ENCODE data around the gene CEP85L. TPM values are rescaled to one million over a fixed set of nuclear protein-coding genes. Genes with fewer than 3 reads are reported as not detected.

Gene CEP85L
- total RNA-seq, 2 experiments from 2014 or later, result 48.9 to 53.1 TPM

- Mint-ChIP-seq H3K4me1 (peaks cover 24% of the 10 kb centered on the region), H3K27me3 (no peaks in the 10 kb centered on the region), H3K36me3 (peaks cover 58% of the 10 kb centered on the region), H3K9me3 (peaks cover 2% of the 10 kb centered on the region), H3K4me3 (no peak overlapping the region), H3K27ac (no peak overlapping the region)
- DNase-seq, result no peak
- POLR2A ChIA-PET, result interaction anchor here (0.7 kb wide), 1 partner anchor 10 kb away, joined by 3 read pairs; no protein-coding TSS in a partner anchor
- no peak for ATAC-seq (ENCODE audit: low read depth)
Measured at GRCh38 chr6:118674772-118675171, 23.4 kb upstream of the CEP85L start.

GRCh38 chr6:118672678-118673077 lies 21.3 kb upstream of the CEP85L start:
- Mint-ChIP-seq H3K4me1 (peaks cover 24% of the 10 kb centered on the region), H3K27ac (no peak overlapping the region), H3K36me3 (peaks cover 46% of the 10 kb centered on the region), H3K27me3 (no peaks in the 10 kb centered on the region), H3K4me3 (no peak overlapping the region), H3K9me3 (no peaks in the 10 kb centered on the region)
- POLR2A ChIA-PET, result interaction anchor here (1.2 kb wide), 1 partner anchor 53 kb away, joined by 3 read pairs; no protein-coding TSS in a partner anchor
- ATAC-seq (ENCODE audit: low read depth) (no peak), DNase-seq (no peak)

- no peak for DNase-seq
- H3K9me3 Mint-ChIP-seq, result no peaks in the 10 kb centered on the region
- no peak overlapping the region for H3K27ac Mint-ChIP-seq
- H3K4me1 Mint-ChIP-seq, result peaks cover 35% of the 10 kb centered on the region
- no peaks in the 10 kb centered on the region for H3K27me3 Mint-ChIP-seq
- ATAC-seq (ENCODE audit: low read depth), result no peak
- H3K4me3 Mint-ChIP-seq, result no peak overlapping the region
- POLR2A ChIA-PET, result interaction anchor here (1.6 kb wide), 1 partner anchor 14 kb away, joined by 4 read pairs; no protein-coding TSS in a partner anchor
- H3K36me3 Mint-ChIP-seq, result peaks cover 33% of the 10 kb centered on the region
Measured at GRCh38 chr6:118669561-118669960, 18.2 kb upstream of the CEP85L start.

GRCh38 chr6:118668761-118669385 lies 17.5 kb upstream of the CEP85L start:
- Mint-ChIP-seq H3K4me1 (peaks cover 40% of the 10 kb centered on the region), H3K27me3 (no peaks in the 10 kb centered on the region), H3K9me3 (no peaks in the 10 kb centered on the region), H3K4me3 (no peak overlapping the region), H3K27ac (no peak overlapping the region), H3K36me3 (peaks cover 31% of the 10 kb centered on the region)
- no peak for DNase-seq
- ATAC-seq (ENCODE audit: low read depth), result no peak
- POLR2A ChIA-PET, result interaction anchor here (1.4 to 1.6 kb wide), 2 partner anchors 12 to 15 kb away, joined by 4 to 5 read pairs; no protein-coding TSS in a partner anchor

GRCh38 chr6:118667988-118668387 lies 16.6 kb upstream of the CEP85L start:
- Mint-ChIP-seq H3K36me3 (peaks cover 24% of the 10 kb centered on the region), H3K27ac (no peak overlapping the region), H3K4me3 (no peak overlapping the region), H3K27me3 (no peaks in the 10 kb centered on the region), H3K4me1 (peaks cover 36% of the 10 kb centered on the region), H3K9me3 (no peaks in the 10 kb centered on the region)
- POLR2A ChIA-PET, result interaction anchor here (1.4 to 1.6 kb wide), 2 partner anchors 13 to 16 kb away, joined by 4 to 5 read pairs; no protein-coding TSS in a partner anchor
- no peak for ATAC-seq (ENCODE audit: low read depth)
- DNase-seq, result no peak

GRCh38 chr6:118665011-118665410 lies 13.6 kb upstream of the CEP85L start:
- Mint-ChIP-seq H3K27me3 (no peaks in the 10 kb centered on the region), H3K4me1 (peaks cover 35% of the 10 kb centered on the region), H3K4me3 (peak overlapping the region; percentile 87), H3K27ac (peak overlapping the region; percentile 90), H3K36me3 (peaks cover 36% of the 10 kb centered on the region), H3K9me3 (no peaks in the 10 kb centered on the region)
- peak; percentile 30 for ATAC-seq (ENCODE audit: low read depth)
- POLR2A ChIA-PET, result interaction anchor here (0.5 to 1.8 kb wide), 2 partner anchors 10 to 14 kb away, joined by 3 to 6 read pairs; partner anchors contain the start of gene CEP85L
- DNase-seq, result no peak

GRCh38 chr6:118663993-118664985 lies 12.9 kb upstream of the CEP85L start:
- H3K36me3 Mint-ChIP-seq, result peaks cover 36% of the 10 kb centered on the region
- ATAC-seq (ENCODE audit: low read depth) (peak; percentile 65), DNase-seq (no peak)
- peak overlapping the region; percentile 87 for H3K4me3 Mint-ChIP-seq
- H3K27me3 Mint-ChIP-seq, result no peaks in the 10 kb centered on the region
- H3K27ac Mint-ChIP-seq, result peak overlapping the region; percentile 90
- peaks cover 40% of the 10 kb centered on the region for H3K4me1 Mint-ChIP-seq
- no peaks in the 10 kb centered on the region for H3K9me3 Mint-ChIP-seq
- POLR2A ChIA-PET, result interaction anchor here (0.6 to 1.8 kb wide), 3 partner anchors 13 to 272 kb away, joined by 3 to 6 read pairs (median 5); partner anchors contain the start of gene CEP85L

- Mint-ChIP-seq H3K4me3 (no peak overlapping the region), H3K4me1 (peaks cover 39% of the 10 kb centered on the region), H3K27me3 (no peaks in the 10 kb centered on the region), H3K9me3 (no peaks in the 10 kb centered on the region), H3K36me3 (peaks cover 35% of the 10 kb centered on the region), H3K27ac (no peak overlapping the region)
- ATAC-seq (ENCODE audit: low read depth), result no peak
- no peak for DNase-seq
- POLR2A ChIA-PET, result no interaction called here
Measured at GRCh38 chr6:118661831-118662230, 10.4 kb upstream of the CEP85L start.

GRCh38 chr6:118660218-118660569 lies 8.8 kb upstream of the CEP85L start:
- peak overlapping the region; percentile 59 for H3K27ac Mint-ChIP-seq
- H3K4me1 Mint-ChIP-seq, result peaks cover 46% of the 10 kb centered on the region
- H3K9me3 Mint-ChIP-seq, result no peaks in the 10 kb centered on the region
- H3K4me3 Mint-ChIP-seq, result peak overlapping the region; percentile 24
- POLR2A ChIA-PET, result interaction anchor here (1.1 kb wide), 1 partner anchor 9 kb away, joined by 5 read pairs; the partner anchor contains the start of gene CEP85L
- H3K27me3 Mint-ChIP-seq, result no peaks in the 10 kb centered on the region
- DNase-seq, result no peak
- H3K36me3 Mint-ChIP-seq, result peaks cover 36% of the 10 kb centered on the region
- ATAC-seq (ENCODE audit: low read depth), result peak; percentile 35

- DNase-seq (no peak), ATAC-seq (ENCODE audit: low read depth) (no peak)
- Mint-ChIP-seq H3K4me1 (peaks cover 43% of the 10 kb centered on the region), H3K4me3 (peak overlapping the region; percentile 24), H3K27me3 (no peaks in the 10 kb centered on the region), H3K27ac (peak overlapping the region; percentile 59), H3K9me3 (no peaks in the 10 kb centered on the region), H3K36me3 (peaks cover 41% of the 10 kb centered on the region)
- POLR2A ChIA-PET, result interaction anchor here (0.7 to 1.1 kb wide), 2 partner anchors 9 to 29 kb away, joined by 3 to 5 read pairs; partner anchors contain the start of gene CEP85L
Measured at GRCh38 chr6:118659513-118660217, 8.3 kb upstream of the CEP85L start.

GRCh38 chr6:118656847-118657451 lies 5.6 kb upstream of the CEP85L start:
- DNase-seq, result no peak
- peak overlapping the region; percentile 66 for H3K4me3 Mint-ChIP-seq

GRCh38 chr6:118652051-118652615 lies 742 bp upstream of the CEP85L start:
- DNase-seq (no peak), ATAC-seq (ENCODE audit: low read depth) (no peak)
- Mint-ChIP-seq H3K4me3 (peak overlapping the region; percentile 87), H3K27me3 (no peaks in the 10 kb centered on the region), H3K4me1 (peaks cover 39% of the 10 kb centered on the region), H3K36me3 (peaks cover 19% of the 10 kb centered on the region), H3K27ac (peak overlapping the region; percentile 84), H3K9me3 (no peaks in the 10 kb centered on the region)
- POLR2A ChIA-PET, result interaction anchor here (0.8 to 2.0 kb wide), 12 partner anchors 10 to 157 kb away, joined by 3 to 30 read pairs (median 4); no protein-coding TSS in a partner anchor

More at GRCh38 chr6:118656847-118657451, 5.6 kb upstream of the CEP85L start:
- POLR2A ChIA-PET, result interaction anchor here (1.5 to 1.7 kb wide), 2 partner anchors 52 to 53 kb away, joined by 4 to 6 read pairs; no protein-coding TSS in a partner anchor
- H3K27ac Mint-ChIP-seq, result peak overlapping the region; percentile 71
- peak; percentile 71 for ATAC-seq (ENCODE audit: low read depth)
- H3K36me3 Mint-ChIP-seq, result peaks cover 34% of the 10 kb centered on the region
- H3K4me1 Mint-ChIP-seq, result peaks cover 44% of the 10 kb centered on the region
- no peaks in the 10 kb centered on the region for H3K9me3 Mint-ChIP-seq
- no peaks in the 10 kb centered on the region for H3K27me3 Mint-ChIP-seq

Measured in activated naive CD8-positive, alpha-beta T cell treated with anti-CD3 and anti-CD28 coated beads, Interleukin-2, amount 10 ng/mL, durations not matched to agents 7 days and 5 days (primary cell).